Panc1 (cell line): ENCODE results near the gene GALNT1. TPM values are rescaled to one million over a fixed set of nuclear protein-coding genes. Genes with fewer than 3 reads are reported as not detected.

Experiments used
- ATAC-seq: fragments of 200-7000 bp; cut with Tn5 transposase; 2 replicates; pipeline ENCODE4 v1.9.1; 2020; ENCODE audit warnings: mild to moderate bottlenecking, moderate library complexity
- BruUV-seq: library from RNA; stranded (reverse); fragments of 400-500 nt; replicated peaks from 2 replicates; lab custom pipeline; 2021; lab: Mats Ljungman, UMichigan
- CTCF ChIA-PET: fragments of 300-600 bp; sonication (Branson Sonifier 250); formaldehyde crosslinking; loops from one replicate; lab custom pipeline; 2022; ENCODE audit warnings: antibody characterized with exemption; lab: Charles Lee
- POLR2A ChIA-PET: fragments of 300-600 bp; sonication (Branson Sonifier 250); formaldehyde crosslinking; loops from one replicate; lab custom pipeline; 2022; ENCODE audit warnings: antibody characterized with exemption; lab: Charles Lee
- DNase-seq: peaks from one replicate; pipeline ENCODE4 v3.0.0-alpha.2; 2010; ENCODE audit warnings: low read depth, low spot score
- H3K27ac ChIP-seq: 2 replicates; pipeline ENCODE4 v1.5.1; 2011; ENCODE audit warnings: mild to moderate bottlenecking, low read length, inconsistent platforms
- H3K27me3 ChIP-seq: fragments of 200-500 bp; sonication (Bioruptor generic); 2 replicates; pipeline ENCODE4 v1.6.0; 2014; ENCODE audit warnings: low read length, inconsistent platforms; ENCODE audit not compliant: control insufficient read depth, insufficient read depth
- H3K36me3 ChIP-seq: fragments of 200-500 bp; sonication (Bioruptor generic); 2 replicates; pipeline ENCODE4 v1.5.1; 2014; ENCODE audit warnings: inconsistent platforms, mild to moderate bottlenecking, low read length, moderate library complexity; ENCODE audit not compliant: control insufficient read depth, insufficient read depth
- H3K4me1 ChIP-seq: 2 replicates; pipeline ENCODE4 v1.5.1; 2011; ENCODE audit warnings: inconsistent platforms, mild to moderate bottlenecking, low read length, moderate library complexity; ENCODE audit not compliant: control insufficient read depth, insufficient read depth
- H3K4me3 ChIP-seq, 2 experiments: 2 replicates each; pipeline ENCODE4 v1.5.1; 2011 to 2012; ENCODE audit warnings: low read depth in 2 of 2, low read length in 2 of 2, mild to moderate bottlenecking in 2 of 2, inconsistent platforms in 1 of 2, moderate library complexity in 1 of 2
- H3K9me3 ChIP-seq: fragments of 200-500 bp; sonication (Bioruptor generic); 2 replicates; pipeline ENCODE4 v1.5.1; 2014; ENCODE audit warnings: low read depth, mild to moderate bottlenecking, inconsistent platforms, low read length, moderate library complexity; ENCODE audit not compliant: control insufficient read depth, insufficient read depth
- CTCF ChIP-seq: fragments of 450-650 bp; IDR thresholded peaks from 2 replicates; pipeline ENCODE4 v1.5.1; 2017; ENCODE audit warnings: mild to moderate bottlenecking
- POLR2AphosphoS5 ChIP-seq: IDR thresholded peaks from 2 replicates; pipeline ENCODE4 v1.6.1; 2012; ENCODE audit warnings: mild to moderate bottlenecking, low read depth, low read length, moderate library complexity
- REST ChIP-seq, 2 experiments: IDR thresholded peaks; 2 replicates each; pipeline ENCODE4 v1.6.1; 2011 to 2012; ENCODE audit warnings: low read depth in 2 of 2, control low read depth in 1 of 2, low read length in 1 of 2, mild to moderate bottlenecking in 1 of 2, moderate library complexity in 1 of 2; ENCODE audit not compliant: insufficient read depth in 1 of 2
- SIN3A ChIP-seq: IDR thresholded peaks from 2 replicates; pipeline ENCODE4 v1.6.1; 2012; ENCODE audit warnings: low read depth, mild to moderate bottlenecking, low read length, moderate library complexity, borderline replicate concordance; ENCODE audit not compliant: insufficient read depth
- TCF7L2 ChIP-seq: IDR thresholded peaks from 2 replicates; pipeline ENCODE4 v1.6.1; 2011; ENCODE audit warnings: mild to moderate bottlenecking, low read depth, low read length, inconsistent platforms
- in situ Hi-C: cut with HindIII; loops from 2 replicates; pipeline ENCODE4 v1.10.0; 2016; ENCODE audit warnings: low sequenced_read_pairs, low pct_unique_long_range_greater_than_20kb
- intact Hi-C: fragments of 100-400 bp; cut with micrococcal nuclease; formaldehyde crosslinking; loops from one replicate; pipeline ENCODE4 v1.10.0; 2022; ENCODE audit not compliant: unreplicated experiment
- total RNA-seq: library from RNA; stranded (reverse); gene quantifications from one replicate; pipeline ENCODE4 v1.2.1, GENCODE V29; 2021; ENCODE audit not compliant: unreplicated experiment

GALNT1 gene
- total RNA-seq, 1 experiment from 2014 or later, result 147 TPM

GRCh38 chr18:35673682-35674081, 92.1 kb downstream of the GALNT1 start:
- no peaks in the 10 kb centered on the region for H3K27me3 ChIP-seq
- CTCF ChIA-PET, result no interaction called here
- no TSS peak for BruUV-seq
- TF ChIP-seq POLR2AphosphoS5 (no peak), CTCF (no peak), SIN3A (no peak)
- intact Hi-C loops (no loop called here), in situ Hi-C loops (no loop called here)
- H3K27ac ChIP-seq, result no peak overlapping the region
- ATAC-seq, result no peak
- H3K9me3 ChIP-seq, result no peaks in the 10 kb centered on the region
- peaks cover 2% of the 10 kb centered on the region; the same call in 1 of the 2 replicates for H3K36me3 ChIP-seq
- no peaks in the 10 kb centered on the region for H3K4me1 ChIP-seq
- no peak for DNase-seq
- H3K4me3 ChIP-seq, result no peak overlapping the region
- POLR2A ChIA-PET, result no interaction called here

- no peak overlapping the region for H3K27ac ChIP-seq
- H3K4me3 ChIP-seq, result no peak overlapping the region
- DNase-seq, result no peak
- peaks cover 6% of the 10 kb centered on the region; the same call in 1 of the 2 replicates for H3K36me3 ChIP-seq
- in situ Hi-C loops, result no loop called here
- POLR2A ChIA-PET, result no interaction called here
- no peaks in the 10 kb centered on the region for H3K4me1 ChIP-seq
- no peak for ATAC-seq
- intact Hi-C loops, result no loop called here
- TF ChIP-seq SIN3A (no peak), TCF7L2 (no peak), CTCF (no peak), POLR2AphosphoS5 (no peak), REST (IDR thresholded peaks at IDR 0.05; ENCODE audit: insufficient read depth in 1 of 2, low read depth in 2 of 2, low read length in 1 of 2) (no peak)
- BruUV-seq, result no TSS peak
- H3K9me3 ChIP-seq, result no peaks in the 10 kb centered on the region
- CTCF ChIA-PET, result no interaction called here
- no peaks in the 10 kb centered on the region for H3K27me3 ChIP-seq
Measured at GRCh38 chr18:35680139-35680551, 98.6 kb downstream of the GALNT1 start.
